ENCODE results near the gene LYZL2.
"Not testable (repeated sequence)": the region's sequence is repeated elsewhere in the genome, so short reads cannot be mapped to it uniquely, and the experiment has no call there.

The LYZL2 gene

GRCh38 chr10:30629653-30630052, at the start of gene LYZL2:
Gene LYZL2, minus strand, starts transcription at chr10:30629753. Its CDS starts 2,838 bp downstream, at chr10:30626915.
- TF ChIP-seq CTCF (IDR thresholded peaks at IDR 0.05; ENCODE audit: extremely low read depth, missing control alignments): no peak
- DNase-seq (ENCODE audit: low spot score): no peak

- DNase-seq (ENCODE audit: low spot score): not testable (repeated sequence)
Measured at GRCh38 chr10:30677616-30678015, 48.1 kb upstream of the LYZL2 start.

GRCh38 chr10:30677146-30677545, 47.6 kb upstream of the LYZL2 start:
- not testable (repeated sequence) for DNase-seq (ENCODE audit: low spot score)

GRCh38 chr10:30675791-30676718, 46.5 kb upstream of the LYZL2 start:
- no peak for TF ChIP-seq CTCF (IDR thresholded peaks at IDR 0.05; ENCODE audit: extremely low read depth, missing control alignments)

GRCh38 chr10:30674796-30675195, 45.2 kb upstream of the LYZL2 start:
- no peak for DNase-seq (ENCODE audit: low spot score)
- no peak for TF ChIP-seq CTCF (IDR thresholded peaks at IDR 0.05; ENCODE audit: extremely low read depth, missing control alignments)

More at GRCh38 chr10:30675791-30676718, 46.5 kb upstream of the LYZL2 start:
- DNase-seq (ENCODE audit: low spot score): no peak

- not testable (repeated sequence) for DNase-seq (ENCODE audit: low spot score)
Measured at GRCh38 chr10:30673262-30673661, 43.7 kb upstream of the LYZL2 start.

GRCh38 chr10:30672338-30672737, 42.8 kb upstream of the LYZL2 start:
- DNase-seq (ENCODE audit: low spot score): not testable (repeated sequence)

- peak; percentile 77 for TF ChIP-seq CTCF (IDR thresholded peaks at IDR 0.05; ENCODE audit: extremely low read depth, missing control alignments)
Measured at GRCh38 chr10:30671026-30671616, 41.6 kb upstream of the LYZL2 start.

GRCh38 chr10:30667982-30668381, 38.4 kb upstream of the LYZL2 start:
- DNase-seq (ENCODE audit: low spot score): not testable (repeated sequence)

More at GRCh38 chr10:30671026-30671616, 41.6 kb upstream of the LYZL2 start:
- DNase-seq (ENCODE audit: low spot score): peak; percentile 40

- DNase-seq (ENCODE audit: low spot score): not testable (repeated sequence)
Measured at GRCh38 chr10:30663403-30663802, 33.9 kb upstream of the LYZL2 start.
